ENCODE measurements around the gene WDR64.
A peak's percentile ranks its signal among the peaks of the same experiment; 100 is the strongest.
"Not testable (repeated sequence)": the region's sequence is repeated elsewhere in the genome, so short reads cannot be mapped to it uniquely, and the experiment has no call there.

WDR64 gene

DNA sequence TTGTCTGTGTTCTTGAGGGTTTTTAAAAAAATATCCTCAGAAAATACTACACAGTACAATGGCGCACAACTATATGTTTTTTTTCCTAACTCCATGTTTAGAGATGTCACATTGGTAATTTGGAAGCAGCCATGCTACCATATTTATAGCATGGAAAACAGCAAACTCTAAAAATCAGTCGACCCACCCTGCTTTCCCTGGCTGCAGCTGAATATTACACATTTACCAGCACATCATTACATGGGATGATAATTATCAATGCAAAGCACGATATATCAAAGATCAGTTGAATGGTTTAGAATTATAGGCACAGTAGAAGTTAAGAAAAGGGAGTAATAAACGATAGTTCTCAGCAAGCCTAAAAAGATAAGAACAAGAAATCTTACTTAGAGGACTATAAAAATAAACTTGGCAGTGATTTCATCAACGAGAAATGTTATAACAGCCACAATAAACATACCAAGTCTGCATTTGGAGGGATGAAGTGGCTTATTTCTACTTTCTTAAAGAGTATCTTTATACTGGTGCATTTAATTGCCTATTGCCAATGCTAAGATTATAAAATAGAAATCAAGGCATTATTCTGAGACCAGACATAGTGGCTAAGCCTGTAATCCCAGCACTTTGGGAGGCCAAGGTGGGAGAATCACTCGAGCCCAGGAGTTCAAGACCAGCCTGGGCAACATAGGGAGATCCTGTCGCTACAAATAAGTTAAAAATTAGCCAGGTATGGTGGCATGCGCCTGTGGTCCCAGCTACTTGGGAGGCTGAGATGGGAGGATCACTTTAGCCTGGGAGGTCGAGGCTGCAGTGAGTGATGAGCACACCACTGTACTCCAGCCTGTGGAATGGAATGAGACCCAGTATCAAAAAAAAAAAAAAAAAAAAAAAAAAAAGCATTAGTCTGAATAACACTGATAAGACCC is 43.4 kb downstream of the WDR64 start:
- in situ Hi-C loops (cut with MboI; ENCODE audit: low pct_unique_long_range_greater_than_20kb, low sequenced_read_pairs) = no loop called here
- DNase-seq = no peak

DNA sequence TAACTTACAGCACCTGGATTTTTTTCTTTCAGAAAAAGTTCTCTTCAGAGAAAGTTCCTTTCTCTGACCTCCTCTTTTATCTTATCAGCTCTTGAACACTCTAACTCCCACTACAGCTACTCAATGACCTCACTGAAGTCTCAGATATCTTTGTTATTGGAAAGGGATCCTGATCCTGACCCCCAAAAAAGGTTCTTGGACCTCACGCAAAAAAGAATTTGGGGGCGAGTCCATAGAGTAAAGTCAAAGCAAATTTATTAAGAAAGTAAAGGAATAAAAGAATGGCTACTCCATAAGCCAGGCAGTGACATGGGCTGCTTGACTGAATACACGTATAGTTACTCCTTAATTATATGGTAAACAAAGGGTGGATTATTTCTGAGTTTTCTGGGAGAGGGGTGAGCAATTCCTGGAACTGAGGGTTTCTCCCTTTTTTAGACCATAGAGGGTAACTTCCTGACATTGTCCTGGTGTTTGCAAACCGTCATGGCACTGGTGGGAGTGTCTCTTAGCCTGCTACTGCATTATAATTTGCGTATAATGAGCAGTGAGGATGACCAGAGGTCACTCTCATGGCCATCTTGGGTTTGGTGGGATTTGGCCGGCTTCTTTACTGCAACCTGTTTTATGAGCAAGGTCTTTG is 44.2 kb downstream of the WDR64 start:
- in situ Hi-C loops (cut with MboI; ENCODE audit: low pct_unique_long_range_greater_than_20kb, low sequenced_read_pairs) = no loop called here
- DNase-seq = no peak

DNA sequence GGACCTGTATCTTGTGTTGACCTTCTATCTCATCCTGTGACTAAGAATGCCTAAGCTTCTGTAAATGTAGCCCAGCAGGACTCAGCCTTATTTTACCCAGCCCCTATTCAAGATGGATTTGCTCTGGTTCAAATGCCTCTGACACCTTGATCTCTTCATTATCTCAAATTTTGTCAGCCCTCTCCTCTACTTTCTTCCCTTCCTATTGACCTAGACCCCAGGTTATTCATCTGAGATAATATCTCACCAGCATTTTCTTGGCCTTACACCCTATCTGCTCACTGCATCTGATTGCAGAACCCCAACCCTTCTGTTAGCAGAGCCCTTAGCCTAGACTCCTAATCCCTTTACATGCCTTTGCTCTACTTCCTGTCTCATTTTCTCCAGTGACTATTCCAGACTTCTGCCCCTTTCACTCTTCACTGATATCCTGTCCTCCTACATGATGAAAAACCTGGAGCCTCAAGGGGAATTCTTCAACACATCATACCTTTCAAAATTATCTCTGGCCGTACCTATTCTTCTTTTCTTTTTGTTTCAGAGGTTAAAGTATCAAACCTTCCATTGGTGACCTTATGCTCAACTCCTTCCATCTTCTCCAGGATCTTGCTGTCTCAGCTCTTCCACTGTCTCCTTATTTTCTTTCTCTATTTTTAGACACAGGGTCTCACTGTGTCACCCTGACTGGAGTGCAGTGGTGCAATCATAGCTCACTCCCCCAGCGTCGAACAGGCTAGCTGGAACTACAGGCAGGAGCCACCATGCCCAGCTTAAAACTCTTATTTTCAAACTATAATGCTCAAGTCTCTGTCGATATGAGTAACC is 44.9 kb downstream of the WDR64 start:
- no peak for DNase-seq
- in situ Hi-C loops (cut with MboI; ENCODE audit: low pct_unique_long_range_greater_than_20kb, low sequenced_read_pairs) = no loop called here

DNA sequence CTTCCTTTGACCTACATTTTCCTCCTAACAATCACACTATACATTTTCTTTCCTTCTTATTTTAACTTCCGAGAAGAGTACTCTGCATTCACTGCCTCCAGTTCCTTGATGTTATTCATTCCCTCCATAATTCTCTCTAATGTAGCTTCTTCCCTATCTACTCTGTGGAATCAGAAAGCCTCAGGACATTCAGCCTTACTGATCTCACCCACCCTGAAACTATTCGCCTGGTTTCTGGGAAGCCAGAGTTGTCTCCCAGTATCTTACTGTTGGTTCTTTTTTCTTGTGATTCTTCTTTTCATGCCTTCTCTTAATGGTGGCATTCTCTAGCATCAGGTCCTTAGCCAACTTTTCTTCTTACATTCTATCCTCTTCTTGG is 45.5 kb downstream of the WDR64 start:
- in situ Hi-C loops (cut with MboI; ENCODE audit: low pct_unique_long_range_greater_than_20kb, low sequenced_read_pairs) = no loop called here
- DNase-seq = no peak

DNA sequence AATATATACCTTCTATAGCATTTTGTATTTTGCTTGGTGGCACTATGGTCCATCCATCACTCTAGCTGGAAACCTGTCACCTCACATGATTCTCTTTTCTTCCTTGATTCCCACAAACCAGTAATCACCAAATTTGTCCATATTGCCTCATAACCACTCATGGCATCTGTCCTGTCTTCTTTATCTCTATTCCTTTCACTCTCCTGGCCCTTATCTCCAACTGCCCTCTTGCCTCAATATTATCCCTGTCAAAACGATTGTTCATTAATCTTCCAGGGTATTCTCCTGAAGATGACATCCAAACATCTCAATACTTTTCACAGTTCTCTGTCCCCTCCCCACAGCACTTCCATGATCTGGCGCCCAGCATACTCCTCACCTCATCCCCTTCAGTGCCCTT is 46.1 kb downstream of the WDR64 start:
- in situ Hi-C loops (cut with MboI; ENCODE audit: low pct_unique_long_range_greater_than_20kb, low sequenced_read_pairs) = no loop called here
- DNase-seq = no peak

DNA sequence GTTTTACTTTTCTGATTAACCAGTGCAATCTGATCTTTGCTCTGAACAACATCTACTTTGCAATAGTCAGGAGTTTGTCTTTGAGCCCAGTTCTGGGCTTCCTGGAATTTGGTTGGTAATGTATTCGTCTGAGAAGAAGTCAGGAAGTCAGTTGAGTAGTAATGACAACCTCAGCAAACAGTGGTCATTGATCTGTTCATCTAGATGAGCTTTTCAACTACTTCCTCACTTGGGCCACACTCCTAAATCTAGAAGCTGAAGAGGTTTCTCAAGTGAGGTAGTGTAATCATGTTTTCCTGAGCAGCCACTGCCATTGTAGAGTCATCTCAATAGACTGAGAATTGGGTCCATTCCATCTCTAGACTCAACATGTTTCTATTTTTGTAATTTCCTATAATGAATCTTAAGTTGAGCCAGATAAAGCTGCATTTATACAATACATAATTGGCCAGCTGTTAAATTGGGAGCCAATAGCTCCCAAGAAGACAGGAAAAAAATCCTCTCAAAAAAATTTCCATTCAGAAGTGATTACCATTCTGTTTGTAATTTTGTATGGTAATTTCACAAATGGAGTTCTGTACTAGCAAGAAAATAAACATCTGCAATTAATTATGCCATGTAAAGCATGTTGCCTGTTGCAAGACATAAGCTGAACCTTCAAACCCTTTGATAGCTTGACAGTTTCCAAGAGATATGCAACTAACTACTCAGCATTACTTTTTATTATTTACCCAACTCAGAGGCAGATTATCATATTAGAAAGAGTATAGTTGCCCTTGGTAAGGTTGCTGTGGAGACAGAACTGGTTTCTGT is 49.6 kb downstream of the WDR64 start:
- DNase-seq = no peak
- in situ Hi-C loops (cut with MboI; ENCODE audit: low pct_unique_long_range_greater_than_20kb, low sequenced_read_pairs) = no loop called here

DNA sequence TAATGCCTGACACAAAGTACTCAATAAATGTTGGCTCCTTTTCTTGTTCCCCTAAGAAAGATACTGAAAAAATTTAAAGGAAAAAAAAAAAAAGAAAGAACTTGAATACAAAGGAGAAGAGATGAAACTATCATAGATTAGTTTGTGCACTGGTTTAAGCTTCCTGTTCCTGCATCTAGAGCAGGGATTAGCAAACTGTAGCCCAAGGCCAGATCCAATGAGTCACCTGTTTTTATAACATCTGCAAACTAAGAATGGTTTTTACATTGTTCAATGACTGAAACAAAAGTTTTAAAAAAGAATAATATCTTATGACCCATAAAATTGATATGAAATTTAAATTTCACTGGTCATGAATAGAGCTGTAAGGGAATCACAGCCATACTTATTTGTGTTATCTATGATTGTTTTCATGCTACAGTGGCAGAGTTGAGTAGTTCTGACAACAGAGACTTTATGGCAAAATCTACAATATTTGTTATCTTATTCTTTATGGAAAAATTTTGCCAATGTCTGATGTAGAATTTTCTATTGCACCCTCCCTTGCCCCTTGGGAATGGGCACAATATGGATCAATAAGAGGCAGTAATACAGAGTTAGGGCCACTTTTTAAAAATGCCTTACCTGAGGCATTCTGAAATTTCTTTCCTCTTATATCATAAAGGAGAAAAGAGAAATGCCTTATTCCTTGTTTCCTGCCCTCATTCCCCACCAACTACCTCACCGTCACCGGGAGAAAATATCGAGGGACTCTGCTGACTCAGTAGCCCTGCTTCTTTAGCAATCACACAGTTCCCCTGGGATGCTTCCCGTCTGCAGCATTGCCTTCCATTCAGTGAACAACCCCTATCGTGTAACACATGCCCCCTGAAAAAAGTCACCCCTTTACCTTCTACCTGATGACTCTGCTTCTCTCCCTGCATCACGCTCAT is 50.6 kb downstream of the WDR64 start:
- in situ Hi-C loops (cut with MboI; ENCODE audit: low pct_unique_long_range_greater_than_20kb, low sequenced_read_pairs) = no loop called here

DNA sequence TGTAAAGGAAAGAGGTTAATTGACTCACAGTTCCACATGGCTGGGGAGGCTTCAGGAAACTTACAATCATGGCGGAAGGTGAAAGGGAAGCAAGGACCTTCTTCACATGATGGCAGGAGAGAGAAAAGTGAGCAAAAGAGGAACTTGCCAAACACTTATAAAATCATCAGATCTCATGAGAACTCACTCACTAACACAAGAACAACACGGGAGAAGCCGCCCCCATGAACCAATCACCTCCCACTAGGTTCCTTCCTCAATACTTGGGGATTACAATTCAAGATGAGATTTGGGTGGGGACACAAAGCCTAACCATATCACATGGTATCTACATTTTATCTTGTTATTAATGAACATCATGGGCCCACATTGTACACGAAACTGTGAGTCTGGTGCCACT is 51.7 kb downstream of the WDR64 start:
- in situ Hi-C loops (cut with MboI; ENCODE audit: low pct_unique_long_range_greater_than_20kb, low sequenced_read_pairs) = not testable (repeated sequence)
- DNase-seq = peak; percentile 22

More for the DNA sequence above, 50.6 kb downstream of the WDR64 start:
- DNase-seq = no peak

DNA sequence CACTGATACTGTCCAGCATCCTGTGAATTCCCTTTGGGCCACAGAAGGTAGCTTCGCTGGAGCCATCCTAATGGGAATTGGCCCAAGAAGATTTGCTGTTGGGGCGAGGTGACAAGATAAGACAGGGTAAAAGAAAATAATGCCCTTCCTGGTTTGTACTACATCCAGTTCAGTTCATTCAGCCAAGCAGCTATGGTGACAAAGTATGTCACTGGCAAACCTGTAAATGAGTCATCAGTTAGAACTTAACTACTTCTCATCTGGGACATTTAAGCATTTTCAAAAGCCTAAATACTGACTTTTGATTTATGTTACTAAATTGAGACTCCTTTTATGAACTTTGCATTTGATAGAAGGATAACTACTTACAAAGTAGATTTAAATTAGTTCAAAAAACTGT is 54.2 kb downstream of the WDR64 start:
- in situ Hi-C loops (cut with MboI; ENCODE audit: low pct_unique_long_range_greater_than_20kb, low sequenced_read_pairs) = no loop called here
- no peak for DNase-seq

DNA sequence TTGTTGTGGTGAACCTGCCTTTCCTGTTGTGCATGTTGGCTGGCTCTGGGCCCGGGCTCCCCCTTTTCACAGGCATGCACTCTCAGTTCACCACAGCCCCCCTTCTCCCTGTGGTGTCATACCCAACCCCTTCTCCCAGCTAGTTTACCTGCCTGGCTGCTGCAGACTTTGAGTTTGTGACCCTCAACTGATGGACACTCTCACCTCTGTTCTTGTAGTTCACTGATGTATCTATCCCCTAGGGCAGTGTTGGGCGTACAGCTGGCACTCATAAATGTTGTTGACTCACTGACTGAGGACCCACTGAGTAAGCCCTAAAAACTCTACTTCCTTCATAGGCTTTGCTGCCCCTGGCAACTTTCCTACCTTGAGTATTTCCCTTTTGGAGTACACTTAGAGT is 54.9 kb downstream of the WDR64 start:
- no peak for DNase-seq
- in situ Hi-C loops (cut with MboI; ENCODE audit: low pct_unique_long_range_greater_than_20kb, low sequenced_read_pairs) = no loop called here

DNA sequence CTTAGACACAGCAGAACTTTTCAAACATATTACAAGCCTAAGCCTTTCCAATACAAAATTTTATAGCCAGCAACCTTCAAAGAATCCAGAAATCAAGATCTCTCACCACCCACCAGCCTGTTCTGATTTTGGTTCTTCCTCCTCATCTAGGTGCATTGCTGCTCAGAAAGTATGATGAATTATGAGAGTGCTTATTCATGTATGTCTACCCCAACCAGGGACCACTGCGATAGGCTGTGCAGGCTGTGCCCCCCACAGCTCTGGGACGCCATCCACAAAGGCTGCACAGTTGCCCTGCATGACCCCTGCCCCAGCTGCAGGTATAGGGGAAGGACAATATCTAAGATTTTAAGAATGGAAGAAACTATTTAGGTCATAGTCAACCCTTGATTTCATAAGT is 55.4 kb downstream of the WDR64 start:
- DNase-seq = no peak
- in situ Hi-C loops (cut with MboI; ENCODE audit: low pct_unique_long_range_greater_than_20kb, low sequenced_read_pairs) = no loop called here

DNA sequence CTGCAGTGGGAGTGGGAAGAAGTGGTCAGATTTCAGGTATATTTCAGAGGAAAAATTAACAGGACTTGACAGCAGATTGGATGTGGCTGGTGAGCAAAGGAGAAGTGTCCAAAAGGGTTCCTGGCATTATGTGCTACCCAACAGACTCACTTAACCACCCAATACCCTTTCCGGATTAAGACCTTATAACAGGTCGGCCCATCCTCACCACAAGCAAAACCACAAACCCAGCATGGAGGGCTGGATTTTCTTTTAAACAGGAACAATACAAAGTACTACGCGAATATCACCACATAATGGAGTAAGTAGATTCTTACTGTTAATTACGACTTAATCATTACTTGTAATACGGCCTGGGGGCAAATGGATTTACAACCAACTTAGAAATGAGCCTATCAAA is 59.2 kb downstream of the WDR64 start:
- in situ Hi-C loops (cut with MboI; ENCODE audit: low pct_unique_long_range_greater_than_20kb, low sequenced_read_pairs) = no loop called here
- peak; percentile 54 for DNase-seq

DNA sequence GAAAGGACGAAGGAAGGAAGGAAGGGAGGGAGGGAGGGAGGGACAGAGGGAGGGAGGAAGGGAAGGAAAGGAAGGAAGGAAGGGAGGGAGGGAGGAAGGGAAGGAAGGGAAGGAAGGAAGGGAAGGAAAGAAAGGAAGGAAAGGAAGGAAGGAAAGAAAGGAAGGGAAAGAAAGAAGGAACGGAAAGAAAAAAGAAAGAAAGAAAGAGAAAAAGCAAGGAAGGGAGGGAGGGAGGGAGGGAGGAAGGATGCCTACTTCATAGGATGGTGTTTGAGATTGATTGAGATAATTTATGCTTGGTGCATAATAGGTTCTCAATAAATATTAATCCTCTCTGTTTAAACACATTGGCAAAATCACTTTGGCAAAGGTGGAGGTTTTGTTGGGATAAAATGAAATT is 61.2 kb downstream of the WDR64 start:
- no peak for DNase-seq
- in situ Hi-C loops (cut with MboI; ENCODE audit: low pct_unique_long_range_greater_than_20kb, low sequenced_read_pairs) = no loop called here

DNA sequence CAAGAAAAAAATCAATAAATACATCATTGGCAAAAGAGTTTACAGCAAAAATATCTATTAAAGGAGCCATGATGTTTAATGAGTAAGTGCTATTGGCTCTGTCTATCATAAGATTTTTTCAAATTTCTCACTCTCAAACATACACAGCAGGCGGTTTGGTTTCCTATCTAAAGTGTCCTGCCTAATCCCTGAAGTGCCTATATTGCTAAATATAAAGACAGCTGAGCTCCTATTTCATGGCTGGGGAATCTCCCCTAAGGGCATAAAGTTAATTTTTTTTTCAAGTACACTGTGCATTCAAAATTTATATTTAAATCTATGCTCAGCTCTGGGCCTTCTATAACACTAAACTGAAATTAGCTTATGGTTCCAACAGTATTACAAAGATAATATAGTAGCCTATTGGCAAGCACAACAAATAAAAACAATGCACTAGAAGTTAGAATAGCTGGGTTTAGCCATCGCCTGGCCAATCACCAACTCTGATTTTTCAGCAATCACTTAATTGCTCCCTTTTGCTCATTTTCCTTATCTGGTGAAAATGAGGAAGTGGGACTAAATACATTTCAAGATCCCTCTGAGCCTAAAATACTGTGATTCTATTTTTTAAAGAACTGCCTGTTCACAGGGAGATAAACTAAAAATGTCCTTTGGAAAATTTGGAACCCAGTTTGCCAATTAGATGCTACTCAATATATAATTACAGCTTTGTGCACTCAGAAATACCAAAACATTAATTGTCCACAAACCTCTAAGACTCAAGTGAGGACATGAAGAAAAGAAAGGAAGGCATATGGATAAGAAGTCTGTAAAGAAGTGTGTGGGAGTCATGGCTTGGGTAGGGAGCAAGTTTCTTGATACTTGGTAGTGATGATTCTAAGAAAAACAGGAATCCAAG is 62.5 kb downstream of the WDR64 start:
- in situ Hi-C loops (cut with MboI; ENCODE audit: low pct_unique_long_range_greater_than_20kb, low sequenced_read_pairs) = no loop called here

DNA sequence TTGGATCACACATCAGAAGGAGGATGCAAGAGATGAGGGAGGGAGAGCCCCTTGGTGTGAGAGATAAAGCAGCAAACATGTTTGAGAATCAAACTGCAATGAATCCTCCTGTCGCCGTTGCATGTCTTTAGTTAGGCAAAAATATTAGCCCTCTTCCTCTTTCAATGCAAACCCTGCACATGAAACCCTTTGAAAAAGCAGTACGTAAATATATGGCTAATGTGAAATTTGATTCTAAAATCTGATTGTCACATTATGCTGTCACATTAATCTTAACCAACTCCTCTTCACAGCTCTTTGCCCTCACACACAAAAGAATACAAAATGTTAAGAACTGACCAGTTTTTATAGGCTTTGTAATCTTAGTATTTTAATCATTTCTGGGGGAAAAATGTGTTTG is 63.4 kb downstream of the WDR64 start:
- in situ Hi-C loops (cut with MboI; ENCODE audit: low pct_unique_long_range_greater_than_20kb, low sequenced_read_pairs) = no loop called here
- DNase-seq = no peak

More for the DNA sequence above, 62.5 kb downstream of the WDR64 start:
- DNase-seq = peak; percentile 14

DNA sequence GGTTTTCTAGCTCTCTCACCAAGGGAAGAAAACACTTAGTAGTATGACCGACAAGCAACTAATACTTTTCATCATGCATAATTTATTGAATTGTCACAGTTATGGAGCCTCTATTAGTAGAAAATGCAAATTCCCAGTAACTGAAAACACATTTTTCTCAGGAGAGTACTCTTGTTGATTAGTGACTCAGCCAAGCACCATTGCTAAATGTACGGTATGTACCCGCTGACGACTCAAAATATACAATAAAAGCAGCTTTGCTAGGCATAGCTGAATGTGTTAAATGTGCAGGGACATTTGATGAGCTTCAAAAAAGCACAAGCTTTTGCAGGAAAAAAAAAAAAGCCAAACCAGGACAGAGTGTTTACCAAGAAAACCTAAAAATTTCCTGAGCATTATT is 63.9 kb downstream of the WDR64 start:
- in situ Hi-C loops (cut with MboI; ENCODE audit: low pct_unique_long_range_greater_than_20kb, low sequenced_read_pairs) = no loop called here
- no peak for DNase-seq
